VCaP (cell line): ENCODE data around the gene DIP2C.

ENCODE experiments used
- H3K27ac ChIP-seq: fragments of 450-650 bp; 2 replicates; pipeline ENCODE4 v1.5.1; 2017
- TF ChIP-seq, protein P1 (sequence below): fragments of 450-650 bp; conservative IDR thresholded peaks from 2 replicates; pipeline ENCODE4 v1.5.1; 2017; ENCODE audit warnings: mild to moderate bottlenecking, moderate library complexity

DIP2C gene

GRCh38 chr10:421170-421569 lies 268.3 kb downstream of the DIP2C start:
- TF ChIP-seq, protein P1, sequence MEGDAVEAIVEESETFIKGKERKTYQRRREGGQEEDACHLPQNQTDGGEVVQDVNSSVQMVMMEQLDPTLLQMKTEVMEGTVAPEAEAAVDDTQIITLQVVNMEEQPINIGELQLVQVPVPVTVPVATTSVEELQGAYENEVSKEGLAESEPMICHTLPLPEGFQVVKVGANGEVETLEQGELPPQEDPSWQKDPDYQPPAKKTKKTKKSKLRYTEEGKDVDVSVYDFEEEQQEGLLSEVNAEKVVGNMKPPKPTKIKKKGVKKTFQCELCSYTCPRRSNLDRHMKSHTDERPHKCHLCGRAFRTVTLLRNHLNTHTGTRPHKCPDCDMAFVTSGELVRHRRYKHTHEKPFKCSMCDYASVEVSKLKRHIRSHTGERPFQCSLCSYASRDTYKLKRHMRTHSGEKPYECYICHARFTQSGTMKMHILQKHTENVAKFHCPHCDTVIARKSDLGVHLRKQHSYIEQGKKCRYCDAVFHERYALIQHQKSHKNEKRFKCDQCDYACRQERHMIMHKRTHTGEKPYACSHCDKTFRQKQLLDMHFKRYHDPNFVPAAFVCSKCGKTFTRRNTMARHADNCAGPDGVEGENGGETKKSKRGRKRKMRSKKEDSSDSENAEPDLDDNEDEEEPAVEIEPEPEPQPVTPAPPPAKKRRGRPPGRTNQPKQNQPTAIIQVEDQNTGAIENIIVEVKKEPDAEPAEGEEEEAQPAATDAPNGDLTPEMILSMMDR, result no peak
- H3K27ac ChIP-seq, result no peak overlapping the region

- no peak overlapping the region for H3K27ac ChIP-seq
- TF ChIP-seq, protein P1, result no peak
These were observed 269.0 kb downstream of the DIP2C start for GRCh38 chr10:420154-421121.

- TF ChIP-seq, protein P1, result no peak
- H3K27ac ChIP-seq, result no peak overlapping the region
These were observed 270.6 kb downstream of the DIP2C start for GRCh38 chr10:418894-419293.

- no peak overlapping the region for H3K27ac ChIP-seq
- TF ChIP-seq, protein P1, result no peak
These were observed 271.2 kb downstream of the DIP2C start for GRCh38 chr10:418226-418625.

DNA sequence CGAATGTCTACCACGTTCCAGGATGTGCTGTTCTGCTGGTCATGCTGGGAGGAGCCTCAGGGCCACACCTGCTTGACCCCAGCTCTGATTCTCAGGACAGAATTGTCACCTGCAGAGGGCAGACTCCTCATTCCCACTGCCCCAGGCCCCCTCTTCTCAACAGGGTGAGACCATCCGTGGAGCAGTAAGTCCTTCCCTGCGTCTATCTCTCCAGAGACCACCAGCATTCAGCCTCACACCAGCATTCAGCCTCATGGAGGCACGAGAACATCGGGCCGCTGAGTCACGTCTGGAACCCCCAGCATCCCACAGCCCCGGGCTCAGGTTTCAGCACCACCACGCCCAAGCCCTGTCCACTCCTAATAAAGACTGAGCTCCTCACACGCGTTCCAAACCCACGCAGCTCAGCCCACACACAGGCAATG lies 273.4 kb downstream of the DIP2C start:
- TF ChIP-seq, protein P1, result peak; percentile 35; the same call in 1 of the 2 replicates
- no peak overlapping the region for H3K27ac ChIP-seq

GRCh38 chr10:413662-414071 lies 275.8 kb downstream of the DIP2C start:
- no peak overlapping the region for H3K27ac ChIP-seq
- TF ChIP-seq, protein P1, result no peak

GRCh38 chr10:412109-412508 lies 277.4 kb downstream of the DIP2C start:
- TF ChIP-seq, protein P1, result no peak
- H3K27ac ChIP-seq, result no peak overlapping the region
